ENCODE measurements around the gene SLCO1B1. TPM values are rescaled to one million over a fixed set of nuclear protein-coding genes. Genes with fewer than 3 reads are reported as not detected.

Gene SLCO1B1
- total RNA-seq, 1 experiment from 2014 or later: 0.18 TPM

DNA sequence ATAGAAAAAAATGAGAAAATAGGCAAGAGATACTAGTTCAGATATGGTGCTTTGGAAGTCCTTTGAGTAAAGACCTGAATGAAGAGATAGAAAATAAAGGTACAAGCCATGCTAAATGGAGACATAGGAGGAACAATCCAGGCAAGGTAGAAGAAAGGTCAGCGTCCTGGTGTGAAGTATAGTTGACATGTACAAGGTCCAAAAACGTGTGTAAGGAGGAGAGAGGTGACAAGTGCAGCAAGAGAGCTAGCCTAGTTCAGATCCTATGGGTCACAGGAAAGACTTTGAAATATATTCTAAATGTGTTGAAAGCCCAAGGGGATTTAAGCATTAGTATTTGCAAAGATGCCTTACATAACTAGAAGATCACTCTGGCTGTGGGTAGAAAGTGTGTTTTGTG lies 88.2 kb downstream of the SLCO1B1 start:
- BruUV-seq (replicated peaks): no TSS peak

DNA sequence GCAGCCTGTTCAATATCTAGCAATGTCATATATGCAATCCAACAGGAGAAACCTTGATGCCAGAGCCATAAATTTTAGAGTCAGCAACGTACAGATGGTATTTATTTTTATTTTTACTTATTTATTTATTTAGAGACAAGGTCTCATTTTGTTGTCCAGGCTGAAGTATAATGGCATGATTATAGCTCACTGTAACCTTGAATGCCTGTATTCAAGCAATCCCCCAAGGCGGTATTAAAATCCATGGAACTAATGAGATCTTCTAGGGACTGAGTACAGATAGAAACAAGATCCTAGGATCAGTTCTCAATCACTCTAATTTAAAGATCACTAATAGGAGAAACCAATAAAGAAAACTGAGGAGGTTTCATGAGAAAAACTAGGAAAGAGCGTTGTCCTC lies 89.3 kb downstream of the SLCO1B1 start:
- no peaks in the 10 kb centered on the region for H3K36me3 Mint-ChIP-seq (ENCODE audit: insufficient read depth, unreplicated experiment)
- Histone ChIP-seq H3K27me3 (replicated peaks; ENCODE audit: control insufficient read depth, insufficient read depth, low read length) (no peaks in the 10 kb centered on the region), H3K4me1 (no peaks in the 10 kb centered on the region), H3K36me3 (ENCODE audit: control insufficient read depth, insufficient read depth, low read length) (no peaks in the 10 kb centered on the region), H3K4me3 (ENCODE audit: low read depth, low read length) (no peak overlapping the region), H3K9me3 (no peaks in the 10 kb centered on the region)
- CTCF ChIA-PET: no interaction called here
- H3K9me3 Mint-ChIP-seq (ENCODE audit: unreplicated experiment): no peaks in the 10 kb centered on the region
- H3K27me3 Mint-ChIP-seq (ENCODE audit: insufficient read depth, unreplicated experiment): peaks cover 6% of the 10 kb centered on the region
- intact Hi-C loops (cut with micrococcal nuclease; ENCODE audit: unreplicated experiment): no loop called here
- BruUV-seq (replicated peaks): no TSS peak
- POLR2A ChIA-PET: no interaction called here
- no peaks in the 10 kb centered on the region for H3K4me1 Mint-ChIP-seq (ENCODE audit: low read depth, unreplicated experiment)
- no peak for TF ChIP-seq CTCF (IDR thresholded peaks at IDR 0.05; ENCODE audit: insufficient read depth in 1 of 2, low read depth in 1 of 2, low read length in 1 of 2, severe bottlenecking in 1 of 2, unreplicated experiment in 1 of 2)
- no peak for DNase-seq
- H3K27ac Mint-ChIP-seq (ENCODE audit: unreplicated experiment): no peak overlapping the region
- H3K4me3 Mint-ChIP-seq (ENCODE audit: unreplicated experiment): no peak overlapping the region

More for the DNA sequence above, 88.2 kb downstream of the SLCO1B1 start:
- Histone ChIP-seq H3K4me1 (no peaks in the 10 kb centered on the region), H3K36me3 (ENCODE audit: control insufficient read depth, insufficient read depth, low read length) (no peaks in the 10 kb centered on the region), H3K4me3 (ENCODE audit: low read depth, low read length) (no peak overlapping the region), H3K9me3 (no peaks in the 10 kb centered on the region), H3K27me3 (replicated peaks; ENCODE audit: control insufficient read depth, insufficient read depth, low read length) (no peaks in the 10 kb centered on the region)
- Mint-ChIP-seq H3K9me3 (ENCODE audit: unreplicated experiment) (no peaks in the 10 kb centered on the region), H3K27ac (ENCODE audit: unreplicated experiment) (no peak overlapping the region), H3K4me1 (ENCODE audit: low read depth, unreplicated experiment) (no peaks in the 10 kb centered on the region), H3K27me3 (ENCODE audit: insufficient read depth, unreplicated experiment) (peaks cover 6% of the 10 kb centered on the region), H3K4me3 (ENCODE audit: unreplicated experiment) (no peak overlapping the region), H3K36me3 (ENCODE audit: insufficient read depth, unreplicated experiment) (peaks cover under 1% of the 10 kb centered on the region)
- DNase-seq: no peak
- no peak for TF ChIP-seq CTCF (IDR thresholded peaks at IDR 0.05; ENCODE audit: insufficient read depth in 1 of 2, low read depth in 1 of 2, low read length in 1 of 2, severe bottlenecking in 1 of 2, unreplicated experiment in 1 of 2)
- intact Hi-C loops (cut with micrococcal nuclease; ENCODE audit: unreplicated experiment): no loop called here
- CTCF ChIA-PET: no interaction called here
- POLR2A ChIA-PET: no interaction called here

GRCh38 chr12:21221072-21221471 lies 90.1 kb downstream of the SLCO1B1 start:
- Histone ChIP-seq H3K4me1 (no peaks in the 10 kb centered on the region), H3K36me3 (ENCODE audit: control insufficient read depth, insufficient read depth, low read length) (no peaks in the 10 kb centered on the region), H3K27me3 (replicated peaks; ENCODE audit: control insufficient read depth, insufficient read depth, low read length) (no peaks in the 10 kb centered on the region), H3K9me3 (no peaks in the 10 kb centered on the region), H3K4me3 (ENCODE audit: low read depth, low read length) (no peak overlapping the region)
- DNase-seq: no peak
- POLR2A ChIA-PET: no interaction called here
- no peaks in the 10 kb centered on the region for H3K4me1 Mint-ChIP-seq (ENCODE audit: low read depth, unreplicated experiment)
- no TSS peak for BruUV-seq (replicated peaks)
- no peaks in the 10 kb centered on the region for H3K9me3 Mint-ChIP-seq (ENCODE audit: unreplicated experiment)
- TF ChIP-seq CTCF (IDR thresholded peaks at IDR 0.05; ENCODE audit: insufficient read depth in 1 of 2, low read depth in 1 of 2, low read length in 1 of 2, severe bottlenecking in 1 of 2, unreplicated experiment in 1 of 2): no peak
- H3K27ac Mint-ChIP-seq (ENCODE audit: unreplicated experiment): no peak overlapping the region
- no peaks in the 10 kb centered on the region for H3K36me3 Mint-ChIP-seq (ENCODE audit: insufficient read depth, unreplicated experiment)
- H3K27me3 Mint-ChIP-seq (ENCODE audit: insufficient read depth, unreplicated experiment): peaks cover 8% of the 10 kb centered on the region
- intact Hi-C loops (cut with micrococcal nuclease; ENCODE audit: unreplicated experiment): no loop called here
- CTCF ChIA-PET: no interaction called here
- H3K4me3 Mint-ChIP-seq (ENCODE audit: unreplicated experiment): no peak overlapping the region

All from Caco-2 (cell line).